ENCODE measurements around the gene ADAM11. TPM values are rescaled to one million over a fixed set of nuclear protein-coding genes. Genes with fewer than 3 reads are reported as not detected.
"Not testable (repeated sequence)": the region's sequence is repeated elsewhere in the genome, so short reads cannot be mapped to it uniquely, and the experiment has no call there.

Gene ADAM11
- total RNA-seq, 1 donor from 2014 or later = 0.43 TPM

- DNase-seq (no peak), ATAC-seq (no peak)
- no peak overlapping the region for H3K27ac ChIP-seq
- no peaks in the 10 kb centered on the region for H3K36me3 ChIP-seq
- H3K9me3 ChIP-seq = no peaks in the 10 kb centered on the region
- no peaks in the 10 kb centered on the region for H3K4me1 ChIP-seq
- H3K4me3 ChIP-seq = no peak overlapping the region
- intact Hi-C loops (cut with DNase I) = no loop called here
- TF ChIP-seq, protein P1, sequence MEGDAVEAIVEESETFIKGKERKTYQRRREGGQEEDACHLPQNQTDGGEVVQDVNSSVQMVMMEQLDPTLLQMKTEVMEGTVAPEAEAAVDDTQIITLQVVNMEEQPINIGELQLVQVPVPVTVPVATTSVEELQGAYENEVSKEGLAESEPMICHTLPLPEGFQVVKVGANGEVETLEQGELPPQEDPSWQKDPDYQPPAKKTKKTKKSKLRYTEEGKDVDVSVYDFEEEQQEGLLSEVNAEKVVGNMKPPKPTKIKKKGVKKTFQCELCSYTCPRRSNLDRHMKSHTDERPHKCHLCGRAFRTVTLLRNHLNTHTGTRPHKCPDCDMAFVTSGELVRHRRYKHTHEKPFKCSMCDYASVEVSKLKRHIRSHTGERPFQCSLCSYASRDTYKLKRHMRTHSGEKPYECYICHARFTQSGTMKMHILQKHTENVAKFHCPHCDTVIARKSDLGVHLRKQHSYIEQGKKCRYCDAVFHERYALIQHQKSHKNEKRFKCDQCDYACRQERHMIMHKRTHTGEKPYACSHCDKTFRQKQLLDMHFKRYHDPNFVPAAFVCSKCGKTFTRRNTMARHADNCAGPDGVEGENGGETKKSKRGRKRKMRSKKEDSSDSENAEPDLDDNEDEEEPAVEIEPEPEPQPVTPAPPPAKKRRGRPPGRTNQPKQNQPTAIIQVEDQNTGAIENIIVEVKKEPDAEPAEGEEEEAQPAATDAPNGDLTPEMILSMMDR (IDR thresholded peaks at IDR 0.05) = no peak
- H3K27me3 ChIP-seq = peaks cover 8% of the 10 kb centered on the region
These were observed 5.6 kb upstream of the ADAM11 start for GRCh38 chr17:44752953-44753861.

DNA sequence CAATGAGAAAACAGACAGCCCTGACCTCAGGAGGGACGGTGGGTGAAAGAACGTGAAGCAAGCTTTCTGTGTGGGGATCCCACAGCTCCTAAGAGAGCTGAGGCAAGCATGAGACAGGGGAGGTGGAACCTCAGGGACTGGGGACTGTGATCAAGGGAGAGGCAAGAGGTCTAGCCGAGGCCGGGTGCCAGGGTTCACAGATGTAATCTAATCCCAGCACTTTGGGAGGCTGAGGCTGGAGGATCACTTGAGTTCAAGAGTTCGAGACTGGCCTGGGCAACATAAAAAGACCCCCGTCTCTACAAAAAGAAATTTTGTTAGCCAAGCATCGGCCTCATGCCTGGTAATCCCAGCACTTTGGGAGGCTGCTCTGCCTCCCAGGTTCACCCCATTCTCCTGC, 4.5 kb upstream of the ADAM11 start:
- Histone ChIP-seq H3K4me3 (no peak overlapping the region), H3K4me1 (peaks cover 3% of the 10 kb centered on the region), H3K9me3 (no peaks in the 10 kb centered on the region), H3K36me3 (no peaks in the 10 kb centered on the region), H3K27me3 (peaks cover 16% of the 10 kb centered on the region), H3K27ac (no peak overlapping the region)
- intact Hi-C loops (cut with DNase I) = no loop called here
- TF ChIP-seq, protein P1 (IDR thresholded peaks at IDR 0.05) = no peak
- DNase-seq (no peak), ATAC-seq (no peak)

GRCh38 chr17:44755180-44755579, 3.6 kb upstream of the ADAM11 start:
- H3K27ac ChIP-seq; DNase-seq; H3K36me3 ChIP-seq; ATAC-seq; H3K4me3 ChIP-seq; intact Hi-C loops (cut with DNase I); H3K9me3 ChIP-seq; H3K4me1 ChIP-seq: not testable (repeated sequence)
- H3K27me3 ChIP-seq = peaks cover 25% of the 10 kb centered on the region

DNA sequence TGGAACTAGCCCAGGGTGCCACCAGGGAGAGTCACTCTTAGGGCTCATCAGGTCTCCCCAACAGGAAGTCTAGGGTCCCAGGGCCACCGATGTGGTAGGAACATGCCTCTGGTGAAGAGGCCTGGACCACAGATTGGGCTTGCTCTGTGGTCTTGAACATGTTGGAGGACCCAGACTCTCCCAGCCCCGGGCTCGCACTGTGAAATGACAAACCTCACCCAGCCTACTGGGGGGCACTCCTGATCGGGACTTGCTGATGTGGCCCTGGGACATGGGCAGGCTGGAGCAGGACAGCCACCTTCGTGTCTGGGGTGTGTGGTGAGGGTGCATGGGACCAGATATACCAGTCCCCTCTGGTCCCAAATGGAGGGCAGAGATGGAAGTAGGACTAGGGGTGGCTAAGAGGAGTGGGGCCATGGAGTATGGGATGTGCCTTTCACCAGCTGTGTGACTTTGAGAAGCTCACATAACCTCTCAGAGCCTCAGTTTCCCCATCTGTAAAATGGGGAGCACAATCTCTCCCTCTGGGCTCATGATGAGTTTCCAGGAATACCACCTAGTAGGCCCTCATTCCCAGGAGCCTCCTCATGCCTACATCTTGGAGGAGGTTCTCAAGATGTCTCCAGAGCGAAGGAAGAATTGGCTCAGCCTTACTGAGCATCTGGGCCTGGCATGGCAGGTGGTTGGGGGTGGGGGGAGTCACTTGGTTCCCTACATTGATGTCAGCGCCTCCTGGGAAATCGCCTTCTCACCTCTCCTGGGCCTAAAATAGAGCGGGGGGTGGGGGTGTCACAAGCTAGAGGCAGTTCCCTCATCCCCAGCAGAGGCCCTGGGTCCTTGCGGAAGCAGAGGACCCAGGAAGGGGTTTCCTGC, 1.5 kb upstream of the ADAM11 start:
- Histone ChIP-seq H3K4me1 (peaks cover 7% of the 10 kb centered on the region), H3K27ac (no peak overlapping the region), H3K36me3 (no peaks in the 10 kb centered on the region), H3K4me3 (no peak overlapping the region), H3K9me3 (no peaks in the 10 kb centered on the region), H3K27me3 (peaks cover 38% of the 10 kb centered on the region)
- TF ChIP-seq, protein P1 (IDR thresholded peaks at IDR 0.05) = no peak
- ATAC-seq (no peak), DNase-seq (peak; percentile 51)
- intact Hi-C loops (cut with DNase I) = no loop called here

- intact Hi-C loops (cut with DNase I) = no loop called here
- Histone ChIP-seq H3K9me3 (no peaks in the 10 kb centered on the region), H3K36me3 (no peaks in the 10 kb centered on the region), H3K27ac (no peak overlapping the region), H3K4me3 (no peak overlapping the region), H3K27me3 (peaks cover 38% of the 10 kb centered on the region), H3K4me1 (peaks cover 7% of the 10 kb centered on the region)
- TF ChIP-seq, protein P1 (IDR thresholded peaks at IDR 0.05) = no peak
- no peak for ATAC-seq
- no peak for DNase-seq
These were observed 822 bp upstream of the ADAM11 start for GRCh38 chr17:44757918-44758413.
